Stimulated activated CD4-positive, alpha-beta T cell treated with anti-CD3 and anti-CD28 coated beads, Interleukin-2, amount 100 ng/mL, for 24 hours (primary cell): ENCODE measurements around the gene MET.
"Not testable (repeated sequence)": the region's sequence is repeated elsewhere in the genome, so short reads cannot be mapped to it uniquely, and the experiment has no call there.

Experiments used
- DNase-seq, 2 donors: peaks; one replicate each; pipeline ENCODE4 v3.0.0-alpha.2; 2020

MET gene

DNA sequence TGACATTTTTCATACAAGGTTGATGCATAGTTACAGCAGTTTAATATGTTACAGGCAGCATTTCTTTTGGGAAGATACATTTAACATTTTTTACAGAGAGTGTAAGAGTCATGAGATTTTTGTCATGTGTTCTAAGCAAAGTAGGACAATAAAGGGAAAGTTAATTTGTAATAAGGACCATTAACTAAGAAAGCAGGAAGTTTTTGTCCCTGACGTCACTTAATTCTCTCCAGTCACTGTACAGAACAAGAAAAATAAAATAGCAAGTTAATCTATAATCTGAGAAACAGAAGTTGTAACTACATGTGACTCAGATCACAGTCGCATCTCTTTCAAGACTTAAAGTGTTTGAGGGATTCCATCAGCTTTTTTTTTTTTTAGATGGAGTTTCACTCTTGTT lies 140.9 kb downstream of the MET start:
- no peak for DNase-seq

DNA sequence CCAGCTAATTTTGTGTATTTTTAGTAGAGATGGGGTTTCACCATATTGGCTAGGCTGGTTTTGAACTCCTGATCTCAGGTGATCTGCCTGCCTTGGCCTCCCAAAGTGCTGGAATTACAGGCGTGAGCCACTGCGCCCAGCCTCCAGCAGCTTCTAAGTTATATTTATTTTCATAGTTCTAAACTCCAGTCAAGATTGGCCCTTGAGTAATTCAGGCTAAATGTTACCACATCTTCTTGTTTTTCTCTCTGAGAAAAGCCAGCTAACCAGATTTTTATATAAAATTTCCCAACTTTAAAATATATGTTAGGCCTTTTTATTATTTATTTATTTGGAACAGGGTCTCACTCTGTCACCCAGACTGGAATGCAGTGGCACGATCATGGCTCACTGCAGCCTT lies 141.4 kb downstream of the MET start:
- not testable (repeated sequence) for DNase-seq

DNA sequence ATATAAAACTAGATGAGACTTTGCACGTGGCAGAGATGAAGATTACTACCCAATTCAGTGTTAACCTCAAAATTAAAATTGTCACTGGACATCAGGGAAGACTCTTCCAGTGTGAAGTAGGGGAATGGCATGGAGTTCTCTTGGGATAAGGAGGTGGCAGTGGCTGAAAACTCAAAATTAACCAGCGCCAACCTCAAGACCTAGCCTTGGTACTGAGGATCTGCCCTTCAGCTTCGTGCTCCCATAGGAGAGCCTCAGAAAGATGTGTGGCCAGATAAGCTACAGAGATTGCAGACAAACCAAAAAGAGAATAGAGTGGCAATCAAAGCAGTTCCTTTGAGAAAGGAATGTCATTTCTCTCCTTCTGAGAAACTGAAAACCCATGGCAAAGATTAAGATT lies 143.0 kb downstream of the MET start:
- DNase-seq: no peak

DNA sequence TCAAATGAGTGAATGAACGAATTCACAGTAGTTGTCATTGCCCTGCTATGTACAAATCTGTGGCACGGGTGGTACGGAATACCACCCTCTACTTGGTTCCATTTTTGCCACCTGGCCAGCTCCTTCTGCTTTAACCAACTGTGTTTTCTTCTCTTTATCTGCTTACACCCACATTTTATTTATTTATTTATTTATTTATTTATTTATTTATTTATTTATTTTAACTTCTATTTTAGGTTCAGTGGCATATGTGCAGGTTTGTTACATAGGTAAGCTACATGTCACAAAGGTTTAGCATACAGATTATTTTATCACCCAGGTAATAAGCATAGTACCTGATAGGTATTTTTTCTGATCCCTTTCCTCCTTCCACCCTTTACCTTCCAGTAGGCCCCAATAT lies 148.2 kb downstream of the MET start:
- DNase-seq: no peak

DNA sequence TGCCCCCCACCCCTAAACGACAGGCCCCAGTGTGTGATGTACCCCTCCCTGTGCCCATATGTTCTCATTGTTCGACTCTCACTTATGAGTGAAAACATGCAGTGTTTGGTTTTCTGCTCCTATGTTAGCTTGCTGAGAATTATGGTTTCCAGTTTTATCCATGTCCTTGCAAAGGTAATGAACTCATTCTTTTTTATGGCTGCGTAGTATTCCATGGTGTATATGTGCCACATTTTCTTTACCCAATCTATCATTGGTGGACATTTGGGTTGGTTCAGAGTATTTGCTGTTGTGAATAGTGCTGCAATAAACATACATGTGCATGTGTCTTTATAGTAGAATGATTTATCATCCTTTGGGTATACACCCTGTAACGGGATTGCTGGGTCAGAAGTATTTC lies 149.7 kb downstream of the MET start:
- DNase-seq: not testable (repeated sequence)

DNA sequence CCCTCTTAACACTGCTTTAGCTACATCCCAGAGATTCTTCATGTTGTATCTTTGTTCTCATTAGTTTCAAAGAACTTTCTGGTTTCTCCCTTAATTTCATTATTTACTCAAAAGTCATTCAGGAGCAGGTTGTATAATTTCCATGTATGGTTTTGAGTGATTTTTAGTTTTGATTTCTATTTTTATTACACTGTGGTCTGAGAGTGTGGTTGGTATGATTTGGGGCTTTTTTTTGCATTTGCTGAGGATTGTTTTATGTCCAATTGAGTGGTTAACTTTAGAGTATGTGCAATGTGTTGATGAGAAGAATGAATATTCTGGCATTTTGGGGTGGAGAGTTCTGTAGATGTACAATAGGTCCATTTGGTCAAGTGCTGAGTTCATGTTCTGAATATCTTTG lies 152.5 kb downstream of the MET start:
- no peak for DNase-seq

DNA sequence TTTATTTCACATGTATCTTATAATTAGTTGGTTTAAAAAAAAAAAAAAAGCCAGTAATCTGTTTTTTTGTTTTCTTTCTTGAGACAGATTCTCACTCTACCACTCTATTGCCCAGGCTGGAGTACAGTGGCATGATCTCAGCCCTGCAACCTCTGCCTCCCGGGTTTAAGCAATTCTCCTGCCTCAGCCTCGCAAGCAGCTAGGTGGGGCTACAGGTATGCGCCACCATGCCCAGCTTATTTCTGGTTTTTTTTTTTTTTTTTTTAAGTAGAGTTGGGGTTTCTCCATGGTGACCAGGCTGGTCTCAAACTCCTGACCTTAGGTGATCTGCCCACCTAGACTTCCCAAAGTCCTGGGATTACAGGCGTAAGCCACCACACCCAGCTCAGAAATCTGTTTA lies 156.3 kb downstream of the MET start:
- no peak for DNase-seq

DNA sequence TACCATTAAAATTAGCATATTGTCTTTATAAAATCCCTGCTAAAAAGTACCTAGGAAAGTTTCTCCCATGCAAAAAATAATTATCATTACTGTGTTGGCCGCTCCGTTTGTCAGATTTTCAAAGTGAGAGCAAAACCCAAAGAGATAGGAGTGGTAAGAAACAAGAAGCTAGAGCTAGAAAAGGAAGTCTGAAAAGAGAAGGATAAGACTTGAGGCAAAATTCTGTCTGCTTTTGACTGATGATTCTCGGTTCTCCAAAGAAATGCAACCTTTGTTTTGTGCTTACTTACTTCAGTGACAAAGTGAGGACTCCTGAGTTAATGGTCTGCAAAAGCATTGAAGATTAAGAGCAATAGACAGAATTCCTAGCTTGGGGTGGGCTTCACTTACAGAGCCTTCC lies 157.0 kb downstream of the MET start:
- DNase-seq: no peak

DNA sequence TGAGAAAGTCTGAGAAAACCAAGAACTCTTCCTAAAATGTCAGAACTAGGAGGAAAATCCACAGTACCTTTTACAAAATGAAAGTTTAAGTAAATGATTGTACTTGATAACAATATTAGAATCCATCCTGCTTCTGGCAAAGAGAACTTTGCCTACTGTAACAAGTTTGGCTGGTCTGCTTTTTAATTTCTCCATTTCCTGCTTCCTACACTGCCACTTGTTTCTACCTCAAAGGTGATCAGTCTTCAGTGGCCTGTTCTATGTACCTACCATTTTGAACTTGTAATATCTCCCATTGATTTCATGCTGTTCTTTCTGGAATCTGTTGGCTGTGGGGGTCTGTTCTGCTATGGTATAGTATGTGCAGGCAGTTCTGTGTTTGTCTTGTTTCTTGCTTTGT lies 157.5 kb downstream of the MET start:
- DNase-seq: no peak

DNA sequence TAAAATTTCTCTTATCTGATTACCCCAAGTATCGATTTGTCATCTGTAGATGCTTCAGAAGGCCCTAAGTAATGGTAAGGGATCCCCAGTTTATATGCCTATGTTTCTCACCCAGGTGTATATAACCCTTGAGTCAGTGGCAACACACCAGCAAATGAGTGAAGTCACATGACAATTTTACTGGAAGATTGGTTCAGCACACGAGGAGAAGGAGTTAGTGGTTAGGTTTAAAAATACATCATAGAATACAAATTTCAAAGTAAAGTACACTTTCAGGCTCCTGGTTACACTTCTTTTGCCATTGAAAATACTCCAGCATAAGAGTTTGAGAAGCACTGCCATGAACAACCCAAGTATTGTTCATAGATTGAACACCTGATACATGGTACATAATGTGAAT lies 160.7 kb downstream of the MET start:
- DNase-seq: no peak

DNA sequence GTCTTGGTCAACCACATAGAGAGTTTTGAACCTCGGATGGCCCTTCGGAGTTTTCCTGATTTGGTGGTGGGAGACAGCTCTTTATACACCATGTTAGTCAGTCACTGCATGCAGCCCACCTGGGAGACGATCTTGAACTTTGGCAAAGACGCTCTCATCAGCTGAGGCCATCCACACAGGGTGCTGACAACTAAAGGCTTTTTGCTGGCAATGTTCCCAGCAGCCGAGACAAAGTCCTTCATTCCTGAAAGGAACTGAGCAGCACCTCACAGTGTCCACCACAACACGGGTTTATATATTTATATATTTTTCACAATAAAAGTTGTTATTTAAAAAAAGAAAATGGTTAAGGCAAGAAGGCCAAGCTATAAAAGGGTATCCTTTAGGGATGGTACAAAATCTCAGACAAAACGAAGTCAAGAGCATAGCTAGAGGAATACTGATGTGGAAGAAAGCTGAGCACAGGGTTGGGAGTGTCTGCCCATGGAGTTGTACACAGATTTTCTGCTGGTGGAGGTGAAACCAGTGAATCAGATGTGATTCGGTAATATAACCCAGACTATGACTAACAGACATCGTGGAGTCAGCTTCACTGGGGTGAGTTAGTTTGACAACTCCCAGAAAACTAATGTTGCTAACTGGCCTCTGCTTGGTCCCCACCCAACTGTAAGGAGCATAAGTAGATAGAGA lies 163.0 kb downstream of the MET start:
- DNase-seq: no peak

DNA sequence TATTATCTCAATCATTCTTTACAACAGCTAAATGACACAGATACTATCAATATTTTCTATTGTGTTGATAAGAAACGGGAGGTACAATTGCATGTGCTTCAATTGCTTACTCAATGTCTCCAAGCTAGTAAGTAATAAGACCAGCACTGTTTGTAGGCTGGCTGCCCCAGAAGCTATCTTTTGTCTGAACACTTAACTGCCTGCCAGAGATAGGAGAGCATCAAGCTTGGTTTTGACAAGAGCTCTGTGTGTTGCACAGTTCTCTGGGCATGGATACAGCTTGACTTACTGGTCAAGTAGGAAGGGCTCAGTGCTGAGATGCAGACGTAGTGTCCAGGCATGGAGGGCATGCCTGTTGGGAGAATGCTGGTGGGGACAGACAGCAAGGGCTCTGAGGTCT lies 164.1 kb downstream of the MET start:
- DNase-seq: no peak

DNA sequence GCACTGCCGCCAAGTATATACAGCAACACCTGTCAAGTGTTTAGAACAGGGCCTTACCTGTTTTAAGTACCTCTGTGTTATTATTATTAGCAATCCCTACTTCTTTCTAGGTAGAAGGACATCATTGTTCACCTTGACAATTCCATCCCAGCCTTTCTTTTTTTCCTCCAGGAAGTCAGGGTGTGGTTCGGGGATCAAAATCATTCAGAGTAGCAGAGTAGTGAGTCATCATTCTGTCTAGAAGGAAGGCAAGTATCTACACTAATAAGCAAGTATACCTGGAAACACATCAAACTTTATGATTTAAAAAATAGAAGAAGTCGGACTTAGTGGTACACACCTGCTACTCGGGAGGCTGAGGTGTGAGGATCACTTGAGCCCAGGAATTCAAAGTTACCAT lies 164.9 kb downstream of the MET start:
- DNase-seq: no peak

DNA sequence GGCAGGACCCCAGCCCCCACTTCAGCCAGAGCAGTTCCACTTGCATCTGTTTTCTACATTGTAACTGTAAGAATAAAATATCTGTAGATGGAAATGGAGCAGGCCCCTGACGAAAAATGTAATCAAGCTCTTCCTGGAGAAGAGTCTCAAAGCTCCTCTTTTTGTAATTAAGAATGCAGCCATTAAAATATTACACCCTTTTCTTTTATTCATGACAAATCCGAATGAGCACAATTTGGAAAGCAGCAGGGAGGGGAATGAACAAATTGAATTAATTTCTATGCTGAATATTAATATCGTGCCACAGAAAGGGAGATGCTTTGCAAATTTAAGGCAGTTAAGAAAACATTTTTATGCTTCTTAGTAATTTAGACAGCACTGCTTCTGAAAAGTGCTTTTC lies 165.6 kb downstream of the MET start:
- DNase-seq: no peak

DNA sequence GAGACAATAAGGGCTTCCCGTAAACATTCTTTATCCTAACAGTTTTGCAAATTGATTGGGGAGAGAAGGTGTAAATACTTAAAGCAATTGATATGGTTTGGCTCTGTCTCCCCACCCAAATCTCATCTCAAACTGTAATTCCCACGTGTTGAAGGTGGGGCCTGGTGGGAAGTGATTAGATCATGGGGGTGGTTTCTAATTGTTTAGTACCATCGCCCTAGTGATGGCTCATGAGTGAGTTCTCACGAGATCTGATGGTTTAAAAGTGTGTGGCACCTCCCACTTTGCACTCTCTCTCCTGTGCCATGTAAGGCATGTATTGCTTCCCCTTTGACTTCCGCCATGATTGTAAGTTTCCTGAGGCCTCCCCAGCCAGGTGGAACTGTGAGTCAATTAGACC lies 168.3 kb downstream of the MET start:
- DNase-seq: no peak

DNA sequence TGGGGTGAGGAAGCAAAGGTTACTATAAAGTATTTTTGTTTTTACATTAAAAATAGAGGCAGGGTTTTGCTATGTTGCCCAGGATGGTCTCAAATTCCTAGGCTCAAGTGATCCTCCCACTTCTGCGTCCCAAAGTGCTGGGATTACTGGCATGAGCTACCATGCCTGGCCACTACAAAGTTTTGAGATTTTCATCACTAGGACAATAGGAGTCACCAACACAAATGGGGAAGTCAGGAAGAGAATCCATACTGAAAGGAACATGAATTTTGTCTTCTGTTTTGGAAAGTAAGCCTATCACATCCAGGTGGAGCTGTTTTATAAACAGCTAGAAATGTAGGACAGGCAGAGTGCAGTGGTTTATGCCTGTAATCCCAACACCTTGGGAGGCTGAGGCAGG lies 170.4 kb downstream of the MET start:
- no peak for DNase-seq

DNA sequence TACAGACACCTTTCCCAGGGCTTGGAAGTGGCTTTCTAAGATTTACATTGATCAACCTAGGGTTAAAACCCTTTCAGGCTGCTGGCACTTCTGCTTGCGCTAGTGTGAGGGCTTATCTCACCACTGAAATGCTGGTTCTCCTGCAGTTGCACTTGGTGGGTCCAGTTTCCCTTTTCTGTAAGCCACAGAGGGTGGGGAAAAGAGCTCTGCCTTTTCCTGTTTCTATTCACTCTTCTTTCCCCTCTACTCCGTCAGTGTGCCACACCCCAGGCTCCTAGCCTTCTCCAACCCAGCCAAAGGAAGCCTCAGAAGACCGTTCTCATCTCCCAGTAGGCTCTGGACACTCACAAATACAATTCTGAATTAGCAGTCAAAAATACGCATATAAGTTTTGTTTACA lies 171.4 kb downstream of the MET start:
- DNase-seq: no peak
